GM19463 (cell line): ENCODE data around the gene SLC7A4.

Experiments
- ATAC-seq: cut with Tn5 transposase; IDR thresholded peaks from one replicate; pipeline ENCODE4 v1.9.1; 2021; ENCODE audit warnings: mild to moderate bottlenecking, moderate library complexity; ENCODE audit not compliant: unreplicated experiment

SLC7A4 gene

DNA sequence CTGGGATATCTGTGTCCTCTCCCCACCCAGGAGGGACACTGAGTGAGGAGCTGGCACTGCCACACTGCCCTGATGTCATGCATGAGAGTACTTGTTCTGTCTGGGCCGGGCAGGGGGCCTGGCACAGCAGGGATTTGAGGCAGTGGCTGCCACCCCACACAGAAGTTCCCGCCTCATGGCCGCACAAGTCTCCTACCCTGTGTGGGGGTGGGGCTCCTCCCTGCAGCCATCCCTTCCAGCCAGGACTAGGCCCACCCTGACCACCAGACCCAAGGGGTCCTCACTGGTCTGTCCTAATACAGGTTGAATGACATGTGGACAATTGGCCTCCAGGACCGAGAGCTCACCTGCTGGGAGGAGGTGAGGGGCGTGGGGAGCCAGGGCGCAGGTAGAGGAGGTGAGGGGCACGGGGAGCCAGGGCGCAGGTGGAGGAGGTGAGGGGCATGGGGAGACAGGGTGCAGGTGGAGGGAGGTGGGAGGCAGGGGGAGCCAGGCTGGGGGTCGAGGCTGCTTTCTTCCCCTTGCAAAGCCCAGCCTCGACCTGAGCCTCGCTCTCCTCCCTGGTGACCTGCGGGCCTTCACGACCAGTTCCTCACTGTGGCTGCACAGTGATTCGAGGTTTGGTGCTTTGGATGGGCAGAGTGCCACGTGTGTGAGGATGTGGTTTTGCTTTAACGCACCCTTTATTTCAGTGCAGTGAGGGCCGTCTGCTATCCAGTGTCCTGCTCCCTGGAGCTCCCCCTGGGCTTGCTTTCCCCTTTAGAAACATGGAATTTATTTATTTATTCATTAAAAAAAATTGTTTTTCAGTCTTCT is 42.8 kb downstream of the SLC7A4 start:
- no peak for ATAC-seq

DNA sequence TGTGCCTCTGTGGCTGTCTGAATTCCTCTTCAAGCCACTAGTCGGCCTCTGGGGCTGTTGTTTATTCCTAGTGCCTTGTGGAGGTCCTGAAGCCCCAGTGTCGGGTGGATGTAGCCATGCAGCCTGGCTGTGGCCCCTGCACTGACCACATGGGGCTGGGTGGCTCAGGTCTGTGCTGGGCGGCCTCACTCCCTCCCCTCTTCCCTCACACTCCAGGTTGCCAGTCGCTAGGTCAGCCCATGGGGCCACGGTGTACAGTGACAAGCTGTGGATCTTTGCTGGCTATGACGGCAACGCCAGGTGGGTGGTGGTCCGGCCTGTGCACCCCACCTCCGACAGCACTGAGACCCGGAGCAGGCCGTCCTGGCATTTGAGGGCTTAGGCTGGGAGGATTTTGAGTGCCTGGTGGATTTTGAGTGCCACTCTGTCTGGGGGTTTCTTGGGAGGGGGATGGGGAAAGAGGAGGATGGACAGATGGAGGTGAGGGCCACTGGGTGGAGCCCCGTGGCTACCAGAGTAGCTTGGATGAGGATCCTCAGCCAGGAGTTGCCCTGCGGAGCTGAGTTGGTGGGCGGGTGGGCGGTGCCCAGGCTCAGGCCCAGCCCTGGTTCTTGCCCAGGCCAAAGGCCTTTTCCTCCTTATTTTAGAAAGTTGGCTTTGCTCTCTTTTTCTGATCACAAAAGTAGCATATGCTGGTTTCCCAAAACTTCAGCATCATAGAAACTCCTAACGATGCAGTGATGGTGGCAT is 43.6 kb downstream of the SLC7A4 start:
- no peak for ATAC-seq

DNA sequence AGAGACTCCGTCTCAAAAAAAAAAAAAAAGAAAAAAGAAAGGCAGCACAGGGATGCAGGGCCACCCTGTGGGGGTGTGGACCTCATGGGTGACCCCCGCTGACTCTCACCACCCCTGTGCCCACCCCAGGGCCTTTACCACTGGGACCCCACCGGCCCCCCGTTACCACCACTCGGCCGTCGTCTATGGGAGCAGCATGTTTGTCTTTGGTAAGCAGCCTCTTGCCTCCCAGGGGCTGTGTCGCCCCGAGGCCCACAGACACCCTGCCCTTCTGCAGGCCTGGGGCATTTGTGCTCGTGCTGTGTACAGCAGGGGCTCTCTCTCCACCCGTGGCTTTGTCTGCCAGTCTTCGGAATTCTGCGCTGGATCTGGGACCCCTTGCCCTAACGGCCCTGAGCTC is 45.0 kb downstream of the SLC7A4 start:
- no peak for ATAC-seq

DNA sequence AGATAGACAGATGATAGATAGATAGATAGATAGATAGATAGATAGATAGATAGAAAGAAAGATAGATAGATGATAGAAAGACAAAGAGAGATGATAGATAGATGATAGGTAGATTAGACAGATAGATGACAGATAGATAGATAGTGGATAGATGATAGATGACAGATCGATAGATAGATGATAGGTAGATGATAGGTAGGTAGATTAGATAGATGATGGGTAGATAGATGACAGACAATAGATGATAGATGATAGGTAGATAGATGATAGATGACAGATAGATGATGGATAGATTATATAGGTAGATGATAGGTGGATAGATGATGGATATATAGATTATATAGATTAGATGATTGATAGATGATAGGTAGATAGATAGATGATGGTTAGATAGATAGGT is 46.0 kb downstream of the SLC7A4 start:
- no peak for ATAC-seq

DNA sequence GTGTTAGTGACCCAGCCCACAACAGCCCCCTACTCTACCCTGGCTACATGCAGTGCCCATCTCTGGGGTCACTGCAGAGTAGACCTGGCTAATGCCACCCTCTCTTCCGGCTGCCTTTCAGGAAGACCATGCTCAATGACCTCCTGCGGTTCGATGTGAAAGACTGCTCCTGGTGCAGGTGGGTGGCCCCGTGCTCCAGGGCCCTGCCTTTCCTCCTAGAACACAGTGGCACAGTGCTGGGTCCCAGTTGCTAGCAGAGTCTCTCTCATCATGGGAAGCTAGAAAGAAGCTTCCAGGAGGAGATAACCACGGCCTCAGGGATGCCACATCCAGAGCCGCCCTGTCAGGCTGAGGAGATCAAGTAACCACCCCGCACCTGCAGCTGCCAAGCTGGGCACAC is 46.6 kb downstream of the SLC7A4 start:
- ATAC-seq: no peak

DNA sequence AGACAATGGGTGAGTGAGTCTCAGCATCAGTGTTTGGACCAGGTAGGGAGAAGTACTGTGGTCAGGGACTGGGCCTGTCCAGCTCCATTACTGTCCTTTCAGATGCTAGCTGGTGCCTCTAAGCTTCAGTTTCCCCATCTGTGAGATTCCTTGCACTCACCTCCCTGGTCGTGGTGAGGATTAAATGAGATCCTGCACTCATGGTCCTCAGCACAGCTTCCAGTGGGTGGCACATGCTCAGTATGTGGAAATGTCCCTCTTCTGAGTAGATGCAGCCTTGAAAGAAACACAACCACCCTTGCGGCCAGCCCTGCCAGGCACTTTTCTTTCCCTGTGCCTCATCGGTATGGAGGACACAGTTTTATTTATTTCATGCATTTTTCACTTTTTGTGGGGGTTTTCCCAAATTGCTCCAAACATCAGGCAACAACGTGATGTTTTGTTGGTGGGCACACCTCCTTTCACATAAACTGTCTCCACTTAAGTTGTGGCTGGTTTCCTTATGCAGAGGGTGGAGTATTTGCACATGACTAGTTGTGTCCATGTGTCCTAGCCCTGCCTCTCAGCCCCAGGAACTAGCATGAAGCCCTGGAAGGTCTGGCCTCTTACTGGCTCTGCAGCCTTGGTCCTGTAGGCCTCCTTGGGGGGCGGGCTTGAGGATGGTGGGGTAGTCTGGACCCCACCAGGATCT is 49.1 kb downstream of the SLC7A4 start:
- no peak for ATAC-seq

DNA sequence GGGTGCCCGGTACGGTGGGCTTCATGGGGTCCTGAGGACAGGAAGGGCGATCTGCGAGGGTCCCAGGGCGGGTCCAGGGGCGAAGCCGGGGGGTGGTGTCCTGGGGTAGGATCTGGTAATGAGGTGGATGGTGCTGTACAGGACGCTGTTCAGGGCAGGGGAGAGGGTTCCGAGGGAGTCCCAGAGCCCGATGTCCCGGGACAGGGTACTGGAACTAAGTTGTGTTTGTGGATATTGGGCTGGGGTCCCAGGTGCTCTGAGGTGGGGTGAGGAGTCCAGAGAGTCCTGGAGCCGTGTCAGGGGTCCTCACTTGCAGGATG is 49.8 kb downstream of the SLC7A4 start:
- ATAC-seq: no peak

DNA sequence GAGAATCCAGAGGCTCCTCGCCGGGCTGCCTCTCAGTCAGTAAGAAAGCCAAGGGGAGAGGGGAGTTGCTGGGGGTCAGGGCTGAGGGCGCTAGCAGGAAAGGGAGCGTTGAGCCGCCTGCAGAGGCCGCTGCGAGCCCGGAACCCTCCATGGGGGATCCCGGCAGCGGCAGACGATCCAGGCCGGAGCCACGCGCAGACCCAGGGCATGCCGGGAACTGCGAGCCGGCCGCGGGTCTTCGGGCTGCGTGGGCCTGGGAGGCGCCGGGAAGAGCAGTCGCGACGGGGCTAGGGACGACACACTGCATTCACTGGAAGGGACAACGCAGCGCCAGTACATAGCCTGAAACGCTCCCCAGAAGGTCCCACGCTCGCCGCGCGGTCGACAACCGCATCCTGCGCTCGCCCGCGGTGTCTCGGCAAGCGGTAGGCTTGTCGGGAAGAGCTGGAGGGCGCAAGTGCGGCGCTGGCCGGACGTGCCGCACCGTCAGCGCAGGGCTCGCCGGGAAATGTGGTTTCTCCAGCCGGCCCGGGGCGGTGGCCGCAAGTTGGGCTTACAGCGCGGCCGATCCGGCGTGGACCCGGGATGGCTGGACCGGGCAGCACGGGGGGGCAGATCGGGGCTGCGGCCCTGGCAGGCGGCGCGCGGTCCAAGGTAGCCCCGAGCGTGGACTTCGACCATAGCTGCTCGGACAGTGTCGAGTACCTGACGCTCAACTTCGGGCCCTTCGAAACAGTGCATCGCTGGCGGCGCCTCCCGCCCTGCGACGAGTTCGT is 50.4 kb downstream of the SLC7A4 start, which contains the start of gene LZTR1:
Gene LZTR1 (plus strand): TSS at position 511 of the 776 bp plus-strand sequence. CDS start 75 bp downstream, at position 586.
- peak; percentile 86 for ATAC-seq

DNA sequence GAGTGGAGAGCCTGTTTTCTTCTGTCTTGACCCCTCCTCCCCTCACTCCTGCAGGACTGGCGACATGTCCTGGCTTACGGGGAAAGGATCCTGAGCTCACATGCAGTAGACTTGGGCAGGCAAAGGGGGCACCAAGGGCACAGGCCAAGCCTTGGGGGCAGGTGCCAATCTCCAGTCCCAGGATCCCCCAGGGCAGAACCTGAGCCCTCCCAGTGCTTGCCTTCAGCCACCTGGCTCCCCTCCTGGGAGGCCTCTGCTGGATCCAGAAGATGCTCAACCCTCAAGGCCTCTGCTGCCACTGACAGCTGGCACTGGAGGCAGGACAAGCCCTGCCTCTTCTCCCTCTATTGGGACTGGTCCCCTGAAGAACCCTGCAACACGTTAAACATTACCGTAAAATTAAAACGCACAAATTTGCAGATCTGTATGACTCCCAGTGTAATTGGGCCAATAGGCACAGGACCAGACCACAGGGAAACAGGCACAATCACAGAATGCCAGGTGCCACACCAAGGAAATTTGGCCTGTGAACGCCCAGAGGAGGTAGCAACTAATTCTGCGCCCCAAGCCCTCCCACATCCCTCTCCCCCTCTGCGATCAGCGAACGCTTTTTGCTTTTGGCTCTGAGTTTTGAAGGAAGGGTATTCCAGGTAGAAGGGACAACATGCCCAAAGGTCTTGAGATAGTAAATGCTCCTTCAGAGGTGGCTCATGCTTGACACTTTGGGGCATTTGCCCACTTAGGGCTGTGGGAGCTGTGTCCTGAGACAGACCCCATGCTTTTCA is 51.2 kb downstream of the SLC7A4 start:
- no peak for ATAC-seq

DNA sequence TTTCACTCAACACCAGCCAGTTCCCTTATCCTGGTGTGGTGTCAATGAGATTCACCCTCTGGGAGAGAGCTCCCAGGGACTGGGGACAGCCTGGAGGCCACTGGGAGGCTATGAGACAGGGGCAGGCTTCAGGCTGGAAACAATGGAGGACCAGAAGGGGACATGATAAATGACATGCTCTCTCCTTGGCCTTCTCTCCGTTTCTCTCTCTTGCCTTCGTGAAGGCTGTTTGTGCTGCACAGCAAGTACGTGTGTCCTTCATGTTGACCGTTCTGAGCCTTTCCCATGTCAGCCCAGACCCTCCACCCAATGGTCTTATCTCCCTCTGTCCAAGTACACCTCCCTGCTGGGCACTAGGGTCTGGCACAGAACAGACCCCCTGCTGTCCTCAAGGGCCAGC is 51.8 kb downstream of the SLC7A4 start:
- no peak for ATAC-seq

DNA sequence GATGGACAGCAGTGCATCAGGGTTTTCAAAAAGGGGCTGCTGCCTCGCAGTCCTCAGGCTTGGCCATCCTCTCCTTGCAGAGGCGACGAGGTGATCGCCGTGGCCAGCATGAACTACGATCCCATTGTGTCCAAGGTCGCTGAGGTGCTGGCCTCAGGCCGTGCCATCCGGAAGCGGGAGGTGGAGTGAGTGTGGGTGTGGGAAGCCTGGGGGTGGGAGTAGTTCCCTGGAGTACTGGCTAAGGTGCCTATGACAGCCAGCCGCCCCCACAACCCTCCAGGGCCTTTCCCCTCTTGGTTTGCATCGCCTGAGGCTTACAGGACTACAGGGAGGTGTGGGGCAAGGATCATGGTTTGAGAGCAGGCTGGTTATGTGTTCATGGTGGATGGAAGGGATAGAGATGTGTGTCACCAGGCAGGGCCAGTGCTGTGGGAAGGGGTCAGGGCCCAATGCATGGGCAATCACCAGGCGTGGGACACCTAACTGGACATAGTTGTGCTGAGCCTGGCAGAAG is 52.4 kb downstream of the SLC7A4 start:
- ATAC-seq: no peak

DNA sequence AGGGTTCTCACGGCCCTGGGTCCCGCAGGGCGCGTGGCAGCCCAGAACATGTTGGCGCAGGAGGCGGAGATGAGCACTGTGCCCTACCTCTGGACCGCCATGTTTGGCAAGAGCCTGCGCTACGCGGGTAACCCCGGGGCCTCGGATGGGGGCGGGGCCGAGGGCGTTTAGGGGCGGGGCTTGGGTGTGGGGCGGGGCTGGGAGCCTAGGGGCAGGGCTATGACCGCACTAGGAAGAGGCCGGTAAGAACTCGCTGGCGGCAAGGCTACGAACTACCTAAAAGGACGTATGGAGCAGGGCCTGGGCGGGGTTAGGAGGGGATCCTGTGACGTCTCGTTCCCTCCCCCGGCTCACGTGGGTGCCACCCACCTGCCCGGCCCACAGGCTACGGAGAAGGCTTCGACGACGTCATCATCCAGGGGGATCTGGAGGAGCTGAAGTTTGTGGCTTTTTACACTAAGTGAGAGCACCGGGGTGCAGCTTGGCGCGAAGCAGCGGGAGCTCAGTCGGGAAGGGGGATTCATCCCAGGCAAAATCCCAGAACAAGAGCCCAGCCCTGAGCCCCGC is 53.0 kb downstream of the SLC7A4 start:
- no peak for ATAC-seq
